ENCODE results near the gene NTRK1. TPM values are rescaled to one million over a fixed set of nuclear protein-coding genes. Genes with fewer than 3 reads are reported as not detected.
A peak's percentile ranks its signal among the peaks of the same experiment; 100 is the strongest.

Gene NTRK1
- total and polyA plus RNA-seq, 2 of the 13 experiments (the other 11 are each of a cell fraction or from before 2014, with no cell fraction given) = not detected

DNA sequence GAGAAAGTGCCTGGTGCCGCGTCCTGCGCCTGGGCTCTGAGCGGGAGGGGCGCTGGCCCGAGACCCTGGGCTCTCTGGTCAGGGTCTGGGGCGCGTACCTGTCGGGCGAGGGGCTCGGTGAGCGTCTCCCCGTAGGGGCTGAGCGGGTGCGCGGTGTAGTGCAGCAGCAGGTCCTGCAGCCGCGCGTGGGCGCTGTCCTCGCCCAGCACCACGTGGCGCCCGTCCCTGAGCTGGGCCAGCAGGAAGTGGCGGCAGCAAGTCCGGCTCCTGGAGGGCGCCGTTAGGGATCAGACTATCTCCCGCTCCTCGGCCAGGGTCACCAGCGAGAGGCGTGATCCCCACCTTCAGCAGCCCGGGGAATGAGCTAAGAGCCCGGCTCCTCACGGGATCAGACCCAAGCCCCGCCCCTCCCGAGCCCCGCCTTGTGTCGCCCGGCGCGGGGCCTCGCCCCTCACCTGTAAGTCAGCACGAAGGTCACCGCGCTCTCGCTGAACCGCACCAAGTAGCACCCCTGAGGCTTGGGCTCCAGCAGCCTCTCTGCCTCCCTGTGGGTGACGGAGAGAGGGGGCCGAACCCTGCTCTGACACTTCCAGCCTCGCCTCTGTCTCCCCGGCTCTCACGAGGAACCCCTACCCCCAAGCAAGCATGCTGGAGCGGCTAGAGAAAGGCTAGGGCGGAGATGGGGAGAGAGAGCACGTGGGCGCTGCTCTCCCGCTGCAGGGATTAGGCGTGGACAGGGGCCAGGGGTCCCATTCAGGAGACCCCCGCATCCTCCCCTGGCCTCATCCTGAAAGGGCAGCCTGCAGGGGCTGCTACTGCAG lies 46.7 kb upstream of the NTRK1 start (continued):
- TF ChIP-seq, protein P1, sequence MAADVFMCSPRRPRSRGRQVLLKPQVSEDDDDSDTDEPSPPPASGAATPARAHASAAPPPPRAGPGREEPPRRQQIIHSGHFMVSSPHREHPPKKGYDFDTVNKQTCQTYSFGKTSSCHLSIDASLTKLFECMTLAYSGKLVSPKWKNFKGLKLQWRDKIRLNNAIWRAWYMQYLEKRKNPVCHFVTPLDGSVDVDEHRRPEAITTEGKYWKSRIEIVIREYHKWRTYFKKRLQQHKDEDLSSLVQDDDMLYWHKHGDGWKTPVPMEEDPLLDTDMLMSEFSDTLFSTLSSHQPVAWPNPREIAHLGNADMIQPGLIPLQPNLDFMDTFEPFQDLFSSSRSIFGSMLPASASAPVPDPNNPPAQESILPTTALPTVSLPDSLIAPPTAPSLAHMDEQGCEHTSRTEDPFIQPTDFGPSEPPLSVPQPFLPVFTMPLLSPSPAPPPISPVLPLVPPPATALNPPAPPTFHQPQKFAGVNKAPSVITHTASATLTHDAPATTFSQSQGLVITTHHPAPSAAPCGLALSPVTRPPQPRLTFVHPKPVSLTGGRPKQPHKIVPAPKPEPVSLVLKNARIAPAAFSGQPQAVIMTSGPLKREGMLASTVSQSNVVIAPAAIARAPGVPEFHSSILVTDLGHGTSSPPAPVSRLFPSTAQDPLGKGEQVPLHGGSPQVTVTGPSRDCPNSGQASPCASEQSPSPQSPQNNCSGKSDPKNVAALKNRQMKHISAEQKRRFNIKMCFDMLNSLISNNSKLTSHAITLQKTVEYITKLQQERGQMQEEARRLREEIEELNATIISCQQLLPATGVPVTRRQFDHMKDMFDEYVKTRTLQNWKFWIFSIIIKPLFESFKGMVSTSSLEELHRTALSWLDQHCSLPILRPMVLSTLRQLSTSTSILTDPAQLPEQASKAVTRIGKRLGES (CRISPR knock-in tag; IDR thresholded peaks at IDR 0.05; ENCODE audit: borderline replicate concordance) = peak; percentile 59; the same call in 1 of the 2 replicates
- TF ChIP-seq ZNF589 (CRISPR knock-in tag; conservative IDR thresholded peaks at IDR 0.05) (0 out of 2 replicates have a peak, but pooled peaks have one; percentile 34), NFE2L1 (CRISPR knock-in tag; IDR thresholded peaks at IDR 0.05; ENCODE audit: borderline replicate concordance) (peak; percentile 80; the same call in 1 of the 2 replicates), NRL (CRISPR knock-in tag; IDR thresholded peaks at IDR 0.05; ENCODE audit: borderline replicate concordance) (peak; percentile 61; the same call in 1 of the 2 replicates), ZNF136 (CRISPR knock-in tag; IDR thresholded peaks at IDR 0.05; ENCODE audit: low read depth) (no peak), ZNF180 (CRISPR knock-in tag; IDR thresholded peaks at IDR 0.05; ENCODE audit: borderline replicate concordance, low read depth) (no peak), ZFP41 (CRISPR knock-in tag; IDR thresholded peaks at IDR 0.05; ENCODE audit: borderline replicate concordance) (peak; percentile 82; the same call in 1 of the 2 replicates), ISL2 (CRISPR knock-in tag; IDR thresholded peaks at IDR 0.05) (peak; percentile 42; the same call in 1 of the 2 replicates), SOX6 (IDR thresholded peaks at IDR 0.05) (no peak), SOX6 (CRISPR knock-in tag; IDR thresholded peaks at IDR 0.05) (0 out of 2 replicates have a peak, but pooled peaks have one; percentile 52), ZSCAN30 (CRISPR knock-in tag; IDR thresholded peaks at IDR 0.05) (no peak), SMAD1 (CRISPR knock-in tag; IDR thresholded peaks at IDR 0.05; ENCODE audit: borderline replicate concordance, low read depth) (no peak), CCAR2 (optimal IDR thresholded peaks at IDR 0.05; ENCODE audit: low read depth, low read length) (no peak), NFKB2 (CRISPR knock-in tag; IDR thresholded peaks at IDR 0.05; ENCODE audit: borderline replicate concordance) (peak; percentile 93; the same call in 1 of the 2 replicates), RFX1 (IDR thresholded peaks at IDR 0.05) (no peak)
- TF ChIP-seq, protein P2, sequence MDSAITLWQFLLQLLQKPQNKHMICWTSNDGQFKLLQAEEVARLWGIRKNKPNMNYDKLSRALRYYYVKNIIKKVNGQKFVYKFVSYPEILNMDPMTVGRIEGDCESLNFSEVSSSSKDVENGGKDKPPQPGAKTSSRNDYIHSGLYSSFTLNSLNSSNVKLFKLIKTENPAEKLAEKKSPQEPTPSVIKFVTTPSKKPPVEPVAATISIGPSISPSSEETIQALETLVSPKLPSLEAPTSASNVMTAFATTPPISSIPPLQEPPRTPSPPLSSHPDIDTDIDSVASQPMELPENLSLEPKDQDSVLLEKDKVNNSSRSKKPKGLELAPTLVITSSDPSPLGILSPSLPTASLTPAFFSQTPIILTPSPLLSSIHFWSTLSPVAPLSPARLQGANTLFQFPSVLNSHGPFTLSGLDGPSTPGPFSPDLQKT (CRISPR knock-in tag; IDR thresholded peaks at IDR 0.05; ENCODE audit: borderline replicate concordance) = no peak
- TF ChIP-seq, protein P3, sequence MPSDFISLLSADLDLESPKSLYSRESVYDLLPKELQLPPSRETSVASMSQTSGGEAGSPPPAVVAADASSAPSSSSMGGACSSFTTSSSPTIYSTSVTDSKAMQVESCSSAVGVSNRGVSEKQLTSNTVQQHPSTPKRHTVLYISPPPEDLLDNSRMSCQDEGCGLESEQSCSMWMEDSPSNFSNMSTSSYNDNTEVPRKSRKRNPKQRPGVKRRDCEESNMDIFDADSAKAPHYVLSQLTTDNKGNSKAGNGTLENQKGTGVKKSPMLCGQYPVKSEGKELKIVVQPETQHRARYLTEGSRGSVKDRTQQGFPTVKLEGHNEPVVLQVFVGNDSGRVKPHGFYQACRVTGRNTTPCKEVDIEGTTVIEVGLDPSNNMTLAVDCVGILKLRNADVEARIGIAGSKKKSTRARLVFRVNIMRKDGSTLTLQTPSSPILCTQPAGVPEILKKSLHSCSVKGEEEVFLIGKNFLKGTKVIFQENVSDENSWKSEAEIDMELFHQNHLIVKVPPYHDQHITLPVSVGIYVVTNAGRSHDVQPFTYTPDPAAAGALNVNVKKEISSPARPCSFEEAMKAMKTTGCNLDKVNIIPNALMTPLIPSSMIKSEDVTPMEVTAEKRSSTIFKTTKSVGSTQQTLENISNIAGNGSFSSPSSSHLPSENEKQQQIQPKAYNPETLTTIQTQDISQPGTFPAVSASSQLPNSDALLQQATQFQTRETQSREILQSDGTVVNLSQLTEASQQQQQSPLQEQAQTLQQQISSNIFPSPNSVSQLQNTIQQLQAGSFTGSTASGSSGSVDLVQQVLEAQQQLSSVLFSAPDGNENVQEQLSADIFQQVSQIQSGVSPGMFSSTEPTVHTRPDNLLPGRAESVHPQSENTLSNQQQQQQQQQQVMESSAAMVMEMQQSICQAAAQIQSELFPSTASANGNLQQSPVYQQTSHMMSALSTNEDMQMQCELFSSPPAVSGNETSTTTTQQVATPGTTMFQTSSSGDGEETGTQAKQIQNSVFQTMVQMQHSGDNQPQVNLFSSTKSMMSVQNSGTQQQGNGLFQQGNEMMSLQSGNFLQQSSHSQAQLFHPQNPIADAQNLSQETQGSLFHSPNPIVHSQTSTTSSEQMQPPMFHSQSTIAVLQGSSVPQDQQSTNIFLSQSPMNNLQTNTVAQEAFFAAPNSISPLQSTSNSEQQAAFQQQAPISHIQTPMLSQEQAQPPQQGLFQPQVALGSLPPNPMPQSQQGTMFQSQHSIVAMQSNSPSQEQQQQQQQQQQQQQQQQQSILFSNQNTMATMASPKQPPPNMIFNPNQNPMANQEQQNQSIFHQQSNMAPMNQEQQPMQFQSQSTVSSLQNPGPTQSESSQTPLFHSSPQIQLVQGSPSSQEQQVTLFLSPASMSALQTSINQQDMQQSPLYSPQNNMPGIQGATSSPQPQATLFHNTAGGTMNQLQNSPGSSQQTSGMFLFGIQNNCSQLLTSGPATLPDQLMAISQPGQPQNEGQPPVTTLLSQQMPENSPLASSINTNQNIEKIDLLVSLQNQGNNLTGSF (CRISPR knock-in tag; IDR thresholded peaks at IDR 0.05) = peak; percentile 82; the same call in 1 of the 2 replicates
- TF ChIP-seq, protein P4, sequence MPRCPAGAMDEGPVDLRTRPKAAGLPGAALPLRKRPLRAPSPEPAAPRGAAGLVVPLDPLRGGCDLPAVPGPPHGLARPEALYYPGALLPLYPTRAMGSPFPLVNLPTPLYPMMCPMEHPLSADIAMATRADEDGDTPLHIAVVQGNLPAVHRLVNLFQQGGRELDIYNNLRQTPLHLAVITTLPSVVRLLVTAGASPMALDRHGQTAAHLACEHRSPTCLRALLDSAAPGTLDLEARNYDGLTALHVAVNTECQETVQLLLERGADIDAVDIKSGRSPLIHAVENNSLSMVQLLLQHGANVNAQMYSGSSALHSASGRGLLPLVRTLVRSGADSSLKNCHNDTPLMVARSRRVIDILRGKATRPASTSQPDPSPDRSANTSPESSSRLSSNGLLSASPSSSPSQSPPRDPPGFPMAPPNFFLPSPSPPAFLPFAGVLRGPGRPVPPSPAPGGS (CRISPR knock-in tag; IDR thresholded peaks at IDR 0.05) = peak; percentile 67; the same call in 1 of the 2 replicates

Data from HepG2 (cell line).